K562 (cell line): ENCODE results near the gene ACBD3. TPM values are rescaled to one million over a fixed set of nuclear protein-coding genes. Genes with fewer than 3 reads are reported as not detected.

Experiments
- ATAC-seq: fragments of 200-7000 bp; cut with Tn5 transposase; 3 replicates; pipeline ENCODE4 v1.9.1; 2020; ENCODE audit warnings: moderate library complexity
- BruUV-seq: library from RNA; stranded (reverse); fragments of 400-500 nt; replicated peaks from 2 replicates; lab custom pipeline; 2021; lab: Mats Ljungman, UMichigan
- CTCF ChIA-PET: fragments of 300-600 bp; formaldehyde crosslinking; extraction: SDS; loops from one replicate; lab custom pipeline; 2021; ENCODE audit warnings: low intra/inter-chr PET ratio; lab: Yijun Ruan, JAX
- POLR2A ChIA-PET: fragments of 300-600, 350-650 bp; sonication (Branson Sonifier 250); formaldehyde crosslinking; extraction: SDS; loops from one replicate; lab custom pipeline; 2021; ENCODE audit warnings: antibody characterized with exemption, inconsistent platforms; lab: Yijun Ruan, JAX
- DNase-seq, 4 experiments: peaks; one replicate each; pipeline versions ENCODE4 v3.0.0 to v3.0.0-alpha.2; 2011 to 2018; ENCODE audit warnings: low spot score in 3 of 4, mixed read lengths in 3 of 4; ENCODE audit errors: extremely low read depth in 1 of 4
- FAIRE-seq: peaks from 2 replicates; lab custom pipeline; 2011; peaks lifted over from hg19 to GRCh38; lab: Jason Lieb, UNC
- H2AFZ ChIP-seq: 2 replicates; pipeline ENCODE4 v1.6.0; 2011; ENCODE audit warnings: low read depth, low read length, control low read depth, inconsistent platforms
- H3K27ac ChIP-seq: fragments of 200-600 bp; 3 replicates; pipeline ENCODE4 v1.8.0; 2011; ENCODE audit warnings: low read depth, mild to moderate bottlenecking, control low read depth, inconsistent platforms, low read length, moderate library complexity, mixed read lengths; ENCODE audit errors: extremely low read depth
- H3K27me3 ChIP-seq, 2 experiments: fragments of 300-600 bp in 1 of 2; 2 replicates in 1 of 2; 3 replicates in 1 of 2; pipeline versions ENCODE4 v1.6.0 to v1.8.0; 2011; ENCODE audit warnings: inconsistent platforms in 2 of 2, low read length in 2 of 2, mild to moderate bottlenecking in 1 of 2, mixed read lengths in 1 of 2, moderate library complexity in 1 of 2; ENCODE audit not compliant: control insufficient read depth in 2 of 2, insufficient read depth in 2 of 2
- H3K36me3 ChIP-seq: fragments of 300-600 bp; 3 replicates; pipeline ENCODE4 v1.8.0; 2011; ENCODE audit warnings: mild to moderate bottlenecking, low read length, inconsistent platforms; ENCODE audit not compliant: control insufficient read depth, insufficient read depth
- H3K4me1 ChIP-seq, 2 experiments: fragments of 200-600 bp in 1 of 2; replicated peaks in 1 of 2; 2 replicates in 1 of 2; 3 replicates in 1 of 2; pipeline versions ENCODE4 v1.5.1 to v1.8.0; 2011; ENCODE audit warnings: inconsistent platforms in 2 of 2, low read length in 2 of 2, mild to moderate bottlenecking in 1 of 2, mixed read lengths in 1 of 2, moderate library complexity in 1 of 2; ENCODE audit not compliant: control insufficient read depth in 2 of 2, insufficient read depth in 2 of 2
- H3K4me2 ChIP-seq: 2 replicates; pipeline ENCODE4 v1.6.1; 2011; ENCODE audit warnings: low read length, control low read depth, inconsistent platforms, mixed read lengths; ENCODE audit not compliant: insufficient read depth
- H3K4me3 ChIP-seq: fragments of 200-600 bp; sonication (generic), shearing (Covaris generic); 2 replicates; pipeline ENCODE4 v1.5.1; 2016; ENCODE audit warnings: control low read depth, inconsistent platforms
- H3K79me2 ChIP-seq: fragments of 200-600 bp; 3 replicates; pipeline ENCODE4 v1.8.0; 2011; ENCODE audit warnings: low read length, inconsistent platforms; ENCODE audit not compliant: control insufficient read depth, insufficient read depth
- H3K9ac ChIP-seq, 2 experiments: 2 replicates each; pipeline versions ENCODE4 v1.6.0 to v1.6.1; 2011; ENCODE audit warnings: low read depth in 2 of 2, low read length in 2 of 2, control low read depth in 1 of 2, inconsistent platforms in 1 of 2, mild to moderate bottlenecking in 1 of 2, mixed read lengths in 1 of 2; ENCODE audit not compliant: insufficient read depth in 1 of 2
- H3K9me1 ChIP-seq: one replicate; pipeline ENCODE4 v1.6.0; 2011; ENCODE audit warnings: inconsistent platforms, mild to moderate bottlenecking, low read length, moderate library complexity; ENCODE audit not compliant: control insufficient read depth, insufficient read depth
- H3K9me3 ChIP-seq: replicated peaks from 2 replicates; pipeline ENCODE4 v1.5.1; 2011; ENCODE audit warnings: low read depth, low read length, inconsistent platforms; ENCODE audit not compliant: control insufficient read depth, insufficient read depth
- H4K20me1 ChIP-seq: replicated peaks from 2 replicates; pipeline ENCODE4 v1.6.1; 2011; ENCODE audit warnings: low read length, inconsistent platforms, mixed read lengths; ENCODE audit not compliant: control insufficient read depth, insufficient read depth
- DPF2 ChIP-seq: fragments of 450-650 bp; IDR thresholded peaks from 2 replicates; pipeline ENCODE4 v1.6.1; 2016
- ELK3 ChIP-seq: fragments of 450-650 bp; formaldehyde crosslinking; IDR thresholded peaks from 2 replicates; pipeline ENCODE4 v1.4.0; 2020; ENCODE audit warnings: mild to moderate bottlenecking
- HMGXB4 ChIP-seq: sonication (generic); formaldehyde crosslinking; IDR thresholded peaks from 2 replicates; pipeline ENCODE4 v1.8.1; 2023; ENCODE audit warnings: mild to moderate bottlenecking, missing genetic modification reagents
- IFI16 ChIP-seq: fragments of 250-450 bp; sonication (Bioruptor Pico); IDR thresholded peaks from 2 replicates; pipeline ENCODE4 v2.1.2; 2022; ENCODE audit warnings: mild to moderate bottlenecking, inconsistent platforms
- KDM4B ChIP-seq, 2 experiments: fragments of 450-650 bp in 1 of 2; sonication (generic) in 1 of 2; IDR thresholded peaks; 2 replicates each; pipeline ENCODE4 v1.6.1; 2016 to 2017; ENCODE audit warnings: borderline replicate concordance in 2 of 2, antibody characterized with exemption in 1 of 2, low read depth in 1 of 2, mild to moderate bottlenecking in 1 of 2
- MNT ChIP-seq, 2 experiments: fragments of 450-650 bp; conservative IDR thresholded peaks; 2 replicates each; pipeline ENCODE4 v1.6.1; 2017; ENCODE audit warnings: mild to moderate bottlenecking in 2 of 2, moderate library complexity in 2 of 2
- PPARD ChIP-seq: fragments of 250-450 bp; sonication (Bioruptor Pico); IDR thresholded peaks from 2 replicates; pipeline ENCODE4 v1.8.0; 2022; ENCODE audit warnings: inconsistent platforms, mild to moderate bottlenecking, moderate library complexity
- PTTG1 ChIP-seq: fragments of 450-650 bp; IDR thresholded peaks from 2 replicates; pipeline ENCODE4 v1.6.1; 2016; ENCODE audit warnings: low read depth, mild to moderate bottlenecking, missing genetic modification characterization, missing compliant biosample characterization
- RBM39 ChIP-seq: fragments of 200-400 bp; formaldehyde crosslinking; optimal IDR thresholded peaks from 2 replicates; pipeline ENCODE3; 2018; ENCODE audit warnings: low read depth, low read length
- SIN3B ChIP-seq: fragments of 450-650 bp; IDR thresholded peaks from 2 replicates; pipeline ENCODE4 v1.6.1; 2017; ENCODE audit warnings: low read depth, mild to moderate bottlenecking, moderate library complexity
- XRCC3 ChIP-seq: fragments of 450-650 bp; IDR thresholded peaks from 2 replicates; pipeline ENCODE4 v1.6.1; 2017; ENCODE audit warnings: mild to moderate bottlenecking, moderate library complexity
- ZEB2 ChIP-seq: fragments of 450-650 bp; IDR thresholded peaks from 2 replicates; pipeline ENCODE4 v1.6.1; 2016
- ZNF398 ChIP-seq: fragments of 250-450 bp; sonication (Bioruptor Pico); IDR thresholded peaks from 2 replicates; pipeline ENCODE4 v1.8.0; 2021; ENCODE audit warnings: moderate library complexity, mild to moderate bottlenecking, inconsistent platforms
- ZNF717 ChIP-seq: fragments of 250-450 bp; sonication (Bioruptor Pico); IDR thresholded peaks from 2 replicates; pipeline ENCODE4 v1.5.0; 2021
- ZNF830 ChIP-seq: fragments of 250-450 bp; sonication (Bioruptor Pico); IDR thresholded peaks from 2 replicates; pipeline ENCODE4 v1.5.0; 2021; ENCODE audit warnings: mild to moderate bottlenecking
- WGBS: fragments of 100-300 bp; shearing (Covaris generic); methylation state at CpG from one replicate; pipeline ENCODE4 v1.1.6; 2016; ENCODE audit warnings: low coverage, mixed read lengths; ENCODE audit not compliant: insufficient coverage; ENCODE audit errors: missing lambda C conversion rate; 5-methylcytosine and 5-hydroxymethylcytosine counted together
- in situ Hi-C: fragments of 300-500 bp; cut with MboI; formaldehyde crosslinking; loops from 4 replicates; pipeline ENCODE4 v1.15.0; 2018; ENCODE audit warnings: inconsistent platforms, mixed read lengths
- intact Hi-C: fragments of 100-400 bp; cut with micrococcal nuclease; formaldehyde crosslinking; loops from 2 replicates; pipeline ENCODE4 v1.14.2; 2022
- polyA plus RNA-seq, 8 experiments: library from polyadenylated mRNA; depleted of rRNA in 4 of 8; stranded (reverse) in 5 of 8; unstranded in 3 of 8; fragments of >200 nt; fragmentation: Nextera tagmentation in 2 of 8; fragmentation: Illumina TruSeq in 1 of 8; extraction: Ambion mirVana in 2 of 8; extraction: Trizol in 1 of 8; gene quantifications; 2 replicates each; pipeline versions ENCODE4 v1.2.1 to v1.2.3, GENCODE V29; 2011 to 2014; ENCODE audit warnings: inconsistent platforms in 1 of 8, missing spikeins in 1 of 8
- total RNA-seq, 7 experiments: library from RNA; depleted of rRNA in 6 of 7; stranded (reverse); fragments of >200 nt in 6 of 7; fragmentation: Illumina TruSeq in 2 of 7; extraction: Trizol in 2 of 7; gene quantifications; 2 replicates each; pipeline versions ENCODE4 v1.2.1 to v1.2.3, GENCODE V29; 2011 to 2021; ENCODE audit warnings: low replicate concordance in 1 of 7

ACBD3 gene
- total and polyA plus RNA-seq, 9 of the 15 experiments (the other 6 are each of a cell fraction or from before 2014, with no cell fraction given): 11.1 to 36.7 (median 26.9) TPM

- Histone ChIP-seq H3K27ac (no peak overlapping the region), H3K4me1 (no peaks in the 10 kb centered on the region), H3K27me3 (no peaks in the 10 kb centered on the region), H3K9ac (no peak overlapping the region), H3K79me2 (no peaks in the 10 kb centered on the region), H3K4me2 (no peak overlapping the region), H3K4me3 (no peak overlapping the region), H3K9me1 (no peaks in the 10 kb centered on the region), H3K36me3 (peaks cover 65% of the 10 kb centered on the region), H4K20me1 (no peaks in the 10 kb centered on the region), H2AFZ (no peak overlapping the region), H3K9me3 (no peaks in the 10 kb centered on the region)
- TF ChIP-seq MNT (conservative IDR thresholded peaks at IDR 0.05) (no peak), RBM39 (no peak), DPF2 (no peak), KDM4B (IDR thresholded peaks at IDR 0.05; ENCODE audit: borderline replicate concordance in 2 of 2, low read depth in 1 of 2) (no peak), HMGXB4 (CRISPR knock-in tag) (no peak), ELK3 (CRISPR knock-in tag) (no peak), ZNF398 (CRISPR knock-in tag) (no peak), PPARD (CRISPR knock-in tag) (no peak), ZNF717 (no peak), ZNF830 (CRISPR knock-in tag) (no peak), IFI16 (CRISPR knock-in tag) (no peak), XRCC3 (no peak), ZEB2 (no peak), PTTG1 (no peak), SIN3B (no peak)
- intact Hi-C loops: no loop called here
- 93% methylated on average over 6 of the region's 6 CpGs for WGBS
- ChIA-PET CTCF (no interaction called here), POLR2A (interaction anchor here (0.5 to 1.0 kb wide), 2 partner anchors 10 to 31 kb away, joined by 3 to 4 read pairs; partner anchors contain the start of gene MIXL1)
- DNase-seq (no peak), FAIRE-seq (no peak), ATAC-seq (no peak)
- BruUV-seq: no TSS peak
- in situ Hi-C loops: no loop called here
Measured at GRCh38 chr1:226233293-226233692, 46.8 kb upstream of the ACBD3 start.
